Loucy (cell line): ENCODE measurements around the gene TSEN2.

Experiments
- H2AFZ ChIP-seq: fragments of 200-600 bp; sonication (generic); 2 replicates; pipeline ENCODE4 v1.6.0; 2016; ENCODE audit warnings: antibody characterized with exemption, mild to moderate bottlenecking, low read length, moderate library complexity
- H3F3A ChIP-seq: fragments of 200-600 bp; 2 replicates; pipeline ENCODE4 v1.6.0; 2016; ENCODE audit warnings: antibody characterized with exemption, low read depth, mild to moderate bottlenecking
- H3K27me3 ChIP-seq: fragments of 200-600 bp; sonication (generic); 2 replicates; pipeline ENCODE4 v1.6.1; 2014; ENCODE audit warnings: low read length, mild to moderate bottlenecking; ENCODE audit not compliant: insufficient read depth, poor library complexity, severe bottlenecking
- H3K36me3 ChIP-seq: fragments of 200-600 bp; sonication (generic); 2 replicates; pipeline ENCODE4 v1.6.1; 2016; ENCODE audit warnings: low read length; ENCODE audit not compliant: insufficient read depth
- H3K4me1 ChIP-seq: fragments of 200-600 bp; sonication (generic); 2 replicates; pipeline ENCODE4 v1.5.1; 2014; ENCODE audit warnings: low read length, mild to moderate bottlenecking; ENCODE audit not compliant: insufficient read depth, poor library complexity, severe bottlenecking
- H3K4me2 ChIP-seq: fragments of 200-600 bp; sonication (generic); 2 replicates; pipeline ENCODE4 v1.6.0; 2014; ENCODE audit warnings: antibody characterized with exemption, low read length, low read depth, mild to moderate bottlenecking; ENCODE audit not compliant: poor library complexity, severe bottlenecking
- H3K4me3 ChIP-seq: fragments of 200-600 bp; sonication (generic); 2 replicates; pipeline ENCODE4 v1.5.1; 2014; ENCODE audit warnings: low read length, mild to moderate bottlenecking, mixed read lengths; ENCODE audit not compliant: poor library complexity, severe bottlenecking
- H3K79me2 ChIP-seq: fragments of 200-600 bp; sonication (generic); 2 replicates; pipeline ENCODE4 v1.6.1; 2014; ENCODE audit warnings: low read length; ENCODE audit not compliant: insufficient read depth
- H3K9ac ChIP-seq: fragments of 200-600 bp; sonication (generic); 2 replicates; pipeline ENCODE4 v1.6.0; 2014; ENCODE audit warnings: mild to moderate bottlenecking, low read depth, low read length, moderate library complexity; ENCODE audit not compliant: poor library complexity, severe bottlenecking
- H3K9me2 ChIP-seq: fragments of 200-600 bp; sonication (generic); replicated peaks from 2 replicates; pipeline ENCODE4 v1.6.1; 2016; ENCODE audit warnings: low read depth, low read length, mixed read lengths
- H3K9me3 ChIP-seq: fragments of 200-600 bp; sonication (generic); 2 replicates; pipeline ENCODE4 v1.6.1; 2014; ENCODE audit warnings: mild to moderate bottlenecking, antibody characterized with exemption, low read length, low read depth; ENCODE audit not compliant: insufficient read depth
- H4K20me1 ChIP-seq: fragments of 200-600 bp; sonication (generic); 2 replicates; pipeline ENCODE4 v1.6.0; 2014; ENCODE audit warnings: antibody characterized with exemption, low read length, mild to moderate bottlenecking; ENCODE audit not compliant: insufficient read depth, poor library complexity, severe bottlenecking
- CTCF ChIP-seq: fragments of 200-600 bp; sonication (generic); conservative IDR thresholded peaks from 2 replicates; pipeline ENCODE4 v1.5.1; 2014; ENCODE audit warnings: mild to moderate bottlenecking, antibody characterized with exemption, low read length
- EZH2phosphoT487 ChIP-seq: fragments of 200-600 bp; IDR thresholded peaks from 2 replicates; pipeline ENCODE4 v1.6.1; 2018; ENCODE audit warnings: antibody characterized with exemption, mild to moderate bottlenecking, moderate library complexity, borderline replicate concordance

Gene TSEN2

GRCh38 chr3:12451481-12451880, 32.8 kb upstream of the TSEN2 start:
- no peak overlapping the region for H3K4me2 ChIP-seq
- H3K9me2 ChIP-seq = no peaks in the 10 kb centered on the region
- no peaks in the 10 kb centered on the region for H3K9me3 ChIP-seq
- no peaks in the 10 kb centered on the region for H3K4me1 ChIP-seq
- no peaks in the 10 kb centered on the region for H3K36me3 ChIP-seq
- H3K9ac ChIP-seq = no peak overlapping the region
- no peak for TF ChIP-seq EZH2phosphoT487
- no peak for TF ChIP-seq CTCF
- no peaks in the 10 kb centered on the region for H3F3A ChIP-seq
- H3K79me2 ChIP-seq = no peaks in the 10 kb centered on the region
- H3K4me3 ChIP-seq = no peak overlapping the region
- no peaks in the 10 kb centered on the region for H4K20me1 ChIP-seq
- H2AFZ ChIP-seq = no peak overlapping the region
- no peaks in the 10 kb centered on the region for H3K27me3 ChIP-seq

DNA sequence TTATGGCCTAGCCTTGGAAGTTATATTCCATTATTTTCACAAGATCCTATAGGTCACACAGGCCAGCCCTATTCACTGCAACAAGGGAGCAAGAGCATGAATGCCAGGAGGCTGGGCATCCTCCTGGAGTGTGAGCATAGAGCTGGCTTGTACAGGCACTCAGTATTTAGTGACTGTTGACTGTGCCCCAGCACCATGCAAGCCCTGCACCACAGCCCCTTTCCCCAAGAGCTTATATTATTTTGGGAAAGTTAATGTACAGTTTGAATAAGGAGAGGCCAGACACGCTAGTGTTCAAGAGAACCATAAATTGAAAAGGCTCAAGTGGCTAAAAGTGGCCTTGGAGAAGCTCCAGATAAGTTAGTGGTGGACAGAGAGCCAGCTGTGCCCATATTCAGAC, 32.3 kb upstream of the TSEN2 start:
- Histone ChIP-seq H3K4me1 (no peaks in the 10 kb centered on the region), H3F3A (no peaks in the 10 kb centered on the region), H3K79me2 (no peaks in the 10 kb centered on the region), H3K4me3 (no peak overlapping the region), H3K27me3 (no peaks in the 10 kb centered on the region), H3K9me3 (no peaks in the 10 kb centered on the region), H3K9me2 (no peaks in the 10 kb centered on the region), H4K20me1 (no peaks in the 10 kb centered on the region), H3K4me2 (no peak overlapping the region), H3K9ac (no peak overlapping the region), H2AFZ (no peak overlapping the region), H3K36me3 (no peaks in the 10 kb centered on the region)
- TF ChIP-seq CTCF (no peak), EZH2phosphoT487 (no peak)

DNA sequence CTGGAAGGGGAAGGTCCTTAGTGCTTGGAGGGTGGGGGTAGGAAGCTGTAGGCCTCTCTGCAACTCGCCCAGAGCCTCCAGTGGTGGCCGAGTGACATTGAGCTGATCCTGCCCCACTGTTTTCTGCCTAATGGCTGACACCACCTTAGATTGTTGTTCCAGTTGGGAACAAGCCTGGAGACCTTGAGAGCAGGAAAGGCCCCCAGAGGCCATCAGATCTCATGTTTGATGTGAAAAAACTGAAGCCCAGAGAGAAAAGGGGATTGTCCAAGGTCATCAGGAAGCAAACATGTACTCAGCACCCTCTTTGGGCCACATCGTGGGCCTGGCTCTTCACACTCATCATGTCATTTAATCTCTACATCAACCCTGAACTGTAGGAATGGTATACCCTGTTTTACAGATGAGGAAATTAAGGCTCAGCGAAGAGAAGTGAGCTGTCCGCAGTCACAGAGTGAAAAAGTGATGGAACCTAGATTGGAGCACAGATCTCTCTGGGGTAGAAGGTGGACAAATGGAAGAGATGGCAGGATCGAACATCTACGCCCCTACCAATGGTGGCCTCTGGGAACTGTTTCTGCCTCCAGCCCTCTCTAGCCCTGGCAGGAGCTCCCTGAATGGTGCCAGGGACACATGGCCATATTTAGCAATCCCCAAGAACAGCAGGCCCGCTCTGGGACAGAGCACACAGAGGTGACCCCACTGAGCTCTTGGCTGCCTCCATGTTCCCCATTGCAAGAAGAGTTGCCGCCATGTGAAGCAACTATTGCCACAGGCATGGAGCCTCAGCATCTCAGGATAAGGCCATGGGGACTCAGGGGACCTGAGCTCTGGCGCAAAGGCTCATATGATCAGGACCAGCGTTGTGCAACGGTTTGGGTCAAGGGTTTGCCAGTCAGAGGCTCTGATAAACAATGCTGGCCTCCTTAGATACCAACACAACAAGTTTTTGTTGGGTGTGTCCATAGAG, 31.6 kb upstream of the TSEN2 start:
- H3K4me3 ChIP-seq = no peak overlapping the region
- H3K9ac ChIP-seq = no peak overlapping the region
- H2AFZ ChIP-seq = no peak overlapping the region
- no peaks in the 10 kb centered on the region for H3K9me3 ChIP-seq
- no peaks in the 10 kb centered on the region for H3K9me2 ChIP-seq
- H3F3A ChIP-seq = no peaks in the 10 kb centered on the region
- no peak overlapping the region for H3K4me2 ChIP-seq
- H4K20me1 ChIP-seq = no peaks in the 10 kb centered on the region
- no peaks in the 10 kb centered on the region for H3K36me3 ChIP-seq
- no peaks in the 10 kb centered on the region for H3K79me2 ChIP-seq
- H3K27me3 ChIP-seq = no peaks in the 10 kb centered on the region
- no peak for TF ChIP-seq CTCF
- H3K4me1 ChIP-seq = no peaks in the 10 kb centered on the region
